ENCODE results near the gene PHOSPHO2.

DNA sequence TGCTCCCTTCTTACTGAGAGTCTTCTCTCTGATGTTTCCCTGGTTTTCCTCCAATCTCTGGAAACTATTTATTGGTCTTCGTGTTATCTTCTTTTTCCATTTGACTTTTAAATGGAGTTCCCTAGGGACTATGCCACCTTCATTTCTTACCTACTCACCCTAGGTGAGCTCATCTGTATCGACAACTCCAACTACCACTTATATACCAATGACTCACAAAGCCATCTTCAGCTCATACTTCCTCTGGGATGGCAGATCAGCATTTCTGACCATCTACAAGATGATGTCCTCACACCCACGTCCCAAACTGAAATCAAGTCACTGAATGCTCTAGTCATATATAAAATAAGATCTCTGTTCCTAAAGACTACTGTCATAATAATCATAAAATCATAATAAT, 40.6 kb upstream of the PHOSPHO2 start:
- TF ChIP-seq EZH2 (IDR thresholded peaks at IDR 0.05; ENCODE audit: low read length, unreplicated experiment) (no peak), CTCF (conservative IDR thresholded peaks at IDR 0.05; ENCODE audit: low read depth, low read length) (no peak)

All from PC-3 (cell line).